Erythroblast (primary cell): ENCODE results near the gene CCSER1.

Source experiments
- GATA1 ChIP-seq: IDR thresholded peaks from 2 replicates; pipeline ENCODE4 v1.6.1; 2011; ENCODE audit warnings: low read depth, mild to moderate bottlenecking, control low read depth, low read length, moderate library complexity
- POLR2A ChIP-seq: IDR thresholded peaks from 2 replicates; pipeline ENCODE4 v1.6.1; 2011; ENCODE audit warnings: mild to moderate bottlenecking, low read length

GRCh38 chr4:91497892-91498291, 1370.7 kb downstream of the CCSER1 start:
- no peak for TF ChIP-seq POLR2A
- no peak for TF ChIP-seq GATA1
